GM10248 (cell line): ENCODE results near the gene BAIAP2L2.

Experiments used
- CTCF ChIA-PET: fragments of 300-600 bp; sonication (Branson Sonifier 250); formaldehyde crosslinking; extraction: SDS; loops from one replicate; lab custom pipeline; 2021; ENCODE audit warnings: antibody characterized with exemption; lab: Yijun Ruan, JAX
- POLR2A ChIA-PET: fragments of 350-650 bp; sonication (Branson Sonifier 250); formaldehyde crosslinking; extraction: SDS; loops from one replicate; lab custom pipeline; 2020; ENCODE audit warnings: antibody characterized with exemption; lab: Yijun Ruan, JAX
- DNase-seq: peaks from one replicate; pipeline ENCODE4 v3.0.0; 2012; ENCODE audit errors: extremely low spot score
- TF ChIP-seq, protein P1 (sequence below): IDR thresholded peaks from 2 replicates; pipeline ENCODE4 v1.5.1; 2012; ENCODE audit warnings: mild to moderate bottlenecking, low read depth; ENCODE audit errors: extremely low read depth, missing control alignments, control extremely low read depth

Gene BAIAP2L2

GRCh38 chr22:38114484-38115398 lies 4.3 kb upstream of the BAIAP2L2 start:
- POLR2A ChIA-PET: no interaction called here
- CTCF ChIA-PET: interaction anchor here (0.6 to 3.2 kb wide), 49 partner anchors 8 to 459 kb away, joined by 3 to 20 read pairs (median 4); partner anchors contain the start of genes KDELR3 and PLA2G6
- TF ChIP-seq, protein P1, sequence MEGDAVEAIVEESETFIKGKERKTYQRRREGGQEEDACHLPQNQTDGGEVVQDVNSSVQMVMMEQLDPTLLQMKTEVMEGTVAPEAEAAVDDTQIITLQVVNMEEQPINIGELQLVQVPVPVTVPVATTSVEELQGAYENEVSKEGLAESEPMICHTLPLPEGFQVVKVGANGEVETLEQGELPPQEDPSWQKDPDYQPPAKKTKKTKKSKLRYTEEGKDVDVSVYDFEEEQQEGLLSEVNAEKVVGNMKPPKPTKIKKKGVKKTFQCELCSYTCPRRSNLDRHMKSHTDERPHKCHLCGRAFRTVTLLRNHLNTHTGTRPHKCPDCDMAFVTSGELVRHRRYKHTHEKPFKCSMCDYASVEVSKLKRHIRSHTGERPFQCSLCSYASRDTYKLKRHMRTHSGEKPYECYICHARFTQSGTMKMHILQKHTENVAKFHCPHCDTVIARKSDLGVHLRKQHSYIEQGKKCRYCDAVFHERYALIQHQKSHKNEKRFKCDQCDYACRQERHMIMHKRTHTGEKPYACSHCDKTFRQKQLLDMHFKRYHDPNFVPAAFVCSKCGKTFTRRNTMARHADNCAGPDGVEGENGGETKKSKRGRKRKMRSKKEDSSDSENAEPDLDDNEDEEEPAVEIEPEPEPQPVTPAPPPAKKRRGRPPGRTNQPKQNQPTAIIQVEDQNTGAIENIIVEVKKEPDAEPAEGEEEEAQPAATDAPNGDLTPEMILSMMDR: peak; percentile 90
- peak; percentile 91 for DNase-seq

GRCh38 chr22:38112381-38112780 lies 1.9 kb upstream of the BAIAP2L2 start:
- POLR2A ChIA-PET: no interaction called here
- TF ChIP-seq, protein P1: no peak
- DNase-seq: no peak
- CTCF ChIA-PET: interaction anchor here (1.2 to 2.1 kb wide), 4 partner anchors 9 to 117 kb away, joined by 3 to 8 read pairs (median 5); no protein-coding TSS in a partner anchor

DNA sequence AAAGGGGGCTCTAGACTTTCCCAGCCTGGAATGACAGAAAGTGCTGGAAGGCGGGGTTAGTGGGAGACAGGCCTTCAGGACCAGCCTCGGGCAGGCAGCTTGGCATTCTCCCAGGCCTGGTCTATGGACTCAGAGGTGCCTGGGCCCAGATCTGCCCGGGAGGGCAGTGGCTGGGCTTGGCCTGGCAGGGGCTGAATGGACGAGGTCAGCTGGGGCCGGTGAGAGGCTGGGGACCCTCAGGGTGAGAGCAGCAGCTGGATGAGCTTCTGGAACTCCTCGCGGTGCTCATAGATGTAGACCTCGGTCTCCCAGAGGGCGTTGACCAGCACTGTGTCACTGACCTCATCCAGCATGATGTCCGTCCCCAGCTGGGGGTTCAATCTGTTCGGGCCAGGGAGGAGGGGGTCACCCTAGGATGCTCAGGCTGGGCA lies 1.5 kb upstream of the BAIAP2L2 start:
- POLR2A ChIA-PET: no interaction called here

GRCh38 chr22:38110863-38111852 lies 674 bp upstream of the BAIAP2L2 start:
- POLR2A ChIA-PET: no interaction called here

More for the DNA sequence above, 1.5 kb upstream of the BAIAP2L2 start:
- TF ChIP-seq, protein P1: no peak
- CTCF ChIA-PET: interaction anchor here (1.0 to 2.1 kb wide), 5 partner anchors 9 to 118 kb away, joined by 3 to 8 read pairs (median 4); no protein-coding TSS in a partner anchor
- no peak for DNase-seq

GRCh38 chr22:38109371-38110001 lies 998 bp downstream of the BAIAP2L2 start:
- DNase-seq: no peak
- ChIA-PET CTCF (no interaction called here), POLR2A (no interaction called here)
- TF ChIP-seq, protein P1: no peak

More at GRCh38 chr22:38110863-38111852, 674 bp upstream of the BAIAP2L2 start:
- TF ChIP-seq, protein P1: no peak
- no peak for DNase-seq
- CTCF ChIA-PET: interaction anchor here (1.0 to 2.1 kb wide), 4 partner anchors 10 to 119 kb away, joined by 3 to 8 read pairs (median 5); no protein-coding TSS in a partner anchor
